Liver (tissue), 9 donors: ENCODE data around the gene MED12L. TPM values are rescaled to one million over a fixed set of nuclear protein-coding genes. Genes with fewer than 3 reads are reported as not detected.

ENCODE experiments used
- DNase-seq: peaks from one replicate; pipeline ENCODE4 v3.0.0-alpha.2; 2017; ENCODE audit warnings: low spot score
- H3K27ac ChIP-seq, 2 donors: one replicate each; pipeline ENCODE4 v1.7.0; 2013; ENCODE audit warnings: inconsistent platforms in 2 of 2, low read length in 2 of 2, control low read depth in 1 of 2, low read depth in 1 of 2, mild to moderate bottlenecking in 1 of 2
- H3K27me3 ChIP-seq, 4 donors: one replicate each; pipeline versions ENCODE4 v1.6.1 to v1.7.0; 2013; ENCODE audit warnings: low read length in 3 of 4, inconsistent platforms in 1 of 4, mild to moderate bottlenecking in 1 of 4, moderate library complexity in 1 of 4; ENCODE audit not compliant: control insufficient read depth in 4 of 4, insufficient read depth in 4 of 4
- H3K36me3 ChIP-seq, 4 donors: one replicate each; pipeline versions ENCODE4 v1.6.1 to v1.7.0; 2013; ENCODE audit warnings: low read length in 3 of 4, mild to moderate bottlenecking in 3 of 4, low read depth in 1 of 4, moderate library complexity in 1 of 4; ENCODE audit not compliant: control insufficient read depth in 4 of 4, insufficient read depth in 3 of 4
- H3K4me1 ChIP-seq, 4 donors: one replicate each; pipeline versions ENCODE4 v1.6.1 to v1.7.0; 2013; ENCODE audit warnings: low read length in 3 of 4, mild to moderate bottlenecking in 3 of 4, moderate library complexity in 1 of 4; ENCODE audit not compliant: control insufficient read depth in 4 of 4, insufficient read depth in 4 of 4
- H3K4me3 ChIP-seq, 3 donors: one replicate each; pipeline versions ENCODE4 v1.6.1 to v1.7.0; 2013; ENCODE audit warnings: low read length in 3 of 3, control low read depth in 1 of 3, low read depth in 1 of 3, mild to moderate bottlenecking in 1 of 3
- H3K9ac ChIP-seq, 2 donors: one replicate each; pipeline ENCODE4 v1.7.0; 2013; ENCODE audit warnings: low read length in 2 of 2, mild to moderate bottlenecking in 2 of 2, moderate library complexity in 2 of 2, control low read depth in 1 of 2, low read depth in 1 of 2
- H3K9me3 ChIP-seq, 4 donors: one replicate each; pipeline versions ENCODE4 v1.6.1 to v1.7.0; 2013; ENCODE audit warnings: low read length in 3 of 4; ENCODE audit not compliant: control insufficient read depth in 4 of 4
- ATF3 ChIP-seq: IDR thresholded peaks from 2 replicates; pipeline ENCODE4 v1.6.1; 2016; ENCODE audit warnings: antibody characterized with exemption
- CTCF ChIP-seq: fragments of 150-350 bp; IDR thresholded peaks from 2 replicates; pipeline ENCODE4 v1.5.1; 2017; ENCODE audit warnings: improper control_type of control experiment, low read depth, low read length; ENCODE audit not compliant: missing input control
- FOXA1 ChIP-seq: IDR thresholded peaks from 2 replicates; pipeline ENCODE4 v1.6.1; 2016; ENCODE audit warnings: antibody characterized with exemption
- FOXA2 ChIP-seq: IDR thresholded peaks from 2 replicates; pipeline ENCODE4 v1.6.1; 2016; ENCODE audit warnings: antibody characterized with exemption
- GABPA ChIP-seq, 2 donors: IDR thresholded peaks in 1 of 2; conservative IDR thresholded peaks in 1 of 2; 2 replicates each; pipeline ENCODE4 v1.6.1; 2016; ENCODE audit warnings: antibody characterized with exemption in 2 of 2, mild to moderate bottlenecking in 1 of 2, moderate library complexity in 1 of 2
- HNF4A ChIP-seq, 2 donors: conservative IDR thresholded peaks; 2 replicates each; pipeline ENCODE4 v1.6.1; 2016; ENCODE audit warnings: antibody characterized with exemption in 2 of 2, mild to moderate bottlenecking in 2 of 2
- HNF4G ChIP-seq: IDR thresholded peaks from 2 replicates; pipeline ENCODE4 v1.6.1; 2016; ENCODE audit warnings: antibody characterized with exemption
- MAX ChIP-seq: IDR thresholded peaks from 2 replicates; pipeline ENCODE4 v1.6.1; 2016; ENCODE audit warnings: antibody characterized with exemption
- NR2F2 ChIP-seq: IDR thresholded peaks from 2 replicates; pipeline ENCODE4 v1.6.1; 2016; ENCODE audit warnings: antibody characterized with exemption
- RAD21 ChIP-seq, 2 donors: IDR thresholded peaks; 2 replicates each; pipeline ENCODE4 v1.6.1; 2016; ENCODE audit warnings: antibody characterized with exemption in 2 of 2, mild to moderate bottlenecking in 2 of 2
- REST ChIP-seq: IDR thresholded peaks from 2 replicates; pipeline ENCODE4 v1.6.1; 2016; ENCODE audit warnings: antibody characterized with exemption, mild to moderate bottlenecking
- RXRA ChIP-seq, 2 donors: IDR thresholded peaks; 2 replicates each; pipeline ENCODE4 v1.6.1; 2017 to 2018; ENCODE audit warnings: antibody characterized with exemption in 2 of 2, mild to moderate bottlenecking in 1 of 2
- SP1 ChIP-seq: IDR thresholded peaks from 2 replicates; pipeline ENCODE4 v1.6.1; 2018; ENCODE audit warnings: antibody characterized with exemption, mild to moderate bottlenecking
- TAF1 ChIP-seq: conservative IDR thresholded peaks from 2 replicates; pipeline ENCODE4 v1.6.1; 2016; ENCODE audit warnings: antibody characterized with exemption, mild to moderate bottlenecking
- YY1 ChIP-seq: IDR thresholded peaks from 2 replicates; pipeline ENCODE4 v1.6.1; 2016; ENCODE audit warnings: antibody characterized with exemption, mild to moderate bottlenecking
- WGBS: extraction: QIAGEN DNeasy Blood & Tissue Kit; methylation state at CpG from one replicate; pipeline ENCODE4 v1.1.7; 2013; 5-methylcytosine and 5-hydroxymethylcytosine counted together
- polyA plus RNA-seq, 2 donors: library from polyadenylated mRNA; stranded (reverse) in 1 of 2; unstranded in 1 of 2; fragments of 200-250 nt in 1 of 2; fragments of >200 nt in 1 of 2; fragmentation: Nextera tagmentation in 1 of 2; extraction: Ambion mirVana in 1 of 2; gene quantifications; one replicate each; pipeline versions ENCODE4 v1.2.1 to v1.2.3, GENCODE V29; 2013 to 2015
- total RNA-seq, 2 donors: library from RNA; depleted of rRNA; stranded (reverse); fragments of >200 nt; gene quantifications; one replicate each; pipeline ENCODE4 v1.2.3, GENCODE V29; 2014
- donor health status: healthy.
- donor health status: healthy.
- donor health status: healthy.
- donor health status: healthy.
- donor health status: healthy.

MED12L gene
- total and polyA plus RNA-seq, 4 donors = 0.02 to 2.1 (median 0.49) TPM

GRCh38 chr3:151214459-151214858 lies 129.0 kb downstream of the MED12L start:
- 84% methylated on average over 1 of the region's 1 CpG for WGBS
- Histone ChIP-seq H3K36me3 (no peaks in the 10 kb centered on the region), H3K4me1 (peaks cover 4 to 24% (median 11%) of the 10 kb centered on the region in 4 donors), H3K9ac (no peak overlapping the region), H3K27me3 (no peaks in the 10 kb centered on the region), H3K9me3 (no peaks in the 10 kb centered on the region), H3K4me3 (no peak overlapping the region), H3K27ac (no peak overlapping the region)
- no peak for DNase-seq
- TF ChIP-seq REST (no peak), RAD21 (IDR thresholded peaks at IDR 0.05) (peak in 1 of 2 donors; percentile 18)

GRCh38 chr3:151216641-151217607 lies 131.5 kb downstream of the MED12L start:
- Histone ChIP-seq H3K27me3 (no peaks in the 10 kb centered on the region), H3K4me1 (peaks cover 0 to 7% (median 3%) of the 10 kb centered on the region in 4 donors), H3K9ac (no peak overlapping the region), H3K36me3 (no peaks in the 10 kb centered on the region), H3K4me3 (no peak overlapping the region), H3K9me3 (no peaks in the 10 kb centered on the region), H3K27ac (no peak overlapping the region)
- TF ChIP-seq GABPA (IDR thresholded peaks at IDR 0.05 in 1 of 2, conservative IDR thresholded peaks at IDR 0.05 in 1 of 2) = no peak
- TF ChIP-seq HNF4G = no peak
- TF ChIP-seq MAX = no peak
- no peak for TF ChIP-seq FOXA2
- TF ChIP-seq TAF1 = no peak
- DNase-seq = no peak
- 93% methylated on average over 3 of the region's 3 CpGs for WGBS

GRCh38 chr3:151218136-151218535 lies 132.7 kb downstream of the MED12L start:
- Histone ChIP-seq H3K4me1 (peaks cover 0 to 7% (median 3%) of the 10 kb centered on the region in 4 donors), H3K27me3 (no peaks in the 10 kb centered on the region), H3K9ac (no peak overlapping the region), H3K9me3 (no peaks in the 10 kb centered on the region), H3K27ac (peak overlapping the region; percentile 35 to 42), H3K36me3 (no peaks in the 10 kb centered on the region), H3K4me3 (no peak overlapping the region)
- 53% methylated on average over 1 of the region's 1 CpG for WGBS
- no peak for DNase-seq
- TF ChIP-seq HNF4A (conservative IDR thresholded peaks at IDR 0.05) = peak in 1 of 2 donors; percentile 26
- TF ChIP-seq ATF3 = no peak
- no peak for TF ChIP-seq MAX
- TF ChIP-seq CTCF = no peak
- no peak for TF ChIP-seq NR2F2
- peak in 1 of 2 donors; percentile 14 for TF ChIP-seq RAD21 (IDR thresholded peaks at IDR 0.05)
- TF ChIP-seq FOXA1 = no peak
- TF ChIP-seq RXRA (IDR thresholded peaks at IDR 0.05) = peak in 1 of 2 donors; percentile 6
- TF ChIP-seq YY1 = no peak
- TF ChIP-seq REST = no peak
- no peak for TF ChIP-seq GABPA (IDR thresholded peaks at IDR 0.05 in 1 of 2, conservative IDR thresholded peaks at IDR 0.05 in 1 of 2)
- no peak for TF ChIP-seq HNF4G
- peak; percentile 25 for TF ChIP-seq SP1
- no peak for TF ChIP-seq TAF1
